WTC11 (cell line): ENCODE results near the gene PPP6R3. TPM values are rescaled to one million over a fixed set of nuclear protein-coding genes. Genes with fewer than 3 reads are reported as not detected.

Experiments used
- ATAC-seq: fragments of 200-7000 bp; cut with Tn5 transposase; 2 replicates; pipeline ENCODE4 v1.10.0; 2021; ENCODE audit warnings: mild to moderate bottlenecking, moderate library complexity
- CTCF ChIA-PET: fragments of 300-600 bp; sonication (Branson Sonifier 250); formaldehyde crosslinking; loops from one replicate; lab custom pipeline; 2021; ENCODE audit warnings: antibody characterized with exemption; lab: Charles Lee
- POLR2A ChIA-PET: fragments of 350-600 bp; sonication (Branson Sonifier 250); formaldehyde crosslinking; loops from one replicate; lab custom pipeline; 2021; ENCODE audit warnings: antibody characterized with exemption; lab: Charles Lee
- DNase-seq: peaks from one replicate; pipeline ENCODE4 v3.0.0; 2021; ENCODE audit warnings: low spot score
- H3K27ac Mint-ChIP-seq: 2 replicates; pipeline ENCODE4 v1.8.0; 2021; ENCODE audit warnings: mixed read lengths
- H3K27me3 Mint-ChIP-seq: 2 replicates; pipeline ENCODE4 v1.8.0; 2021; ENCODE audit warnings: low read depth, mild to moderate bottlenecking, moderate library complexity, mixed read lengths
- H3K36me3 Mint-ChIP-seq: 2 replicates; pipeline ENCODE4 v1.8.0; 2021; ENCODE audit warnings: mixed read lengths
- H3K4me1 Mint-ChIP-seq: 2 replicates; pipeline ENCODE4 v1.8.0; 2022; ENCODE audit warnings: mixed read lengths
- H3K4me3 Mint-ChIP-seq: 2 replicates; pipeline ENCODE4 v1.8.0; 2021; ENCODE audit warnings: mild to moderate bottlenecking, moderate library complexity, mixed read lengths
- H3K9me3 Mint-ChIP-seq: 2 replicates; pipeline ENCODE4 v1.8.0; 2021; ENCODE audit warnings: mixed read lengths
- ATF1 ChIP-seq: sonication (generic); formaldehyde crosslinking; IDR thresholded peaks from 2 replicates; pipeline ENCODE4 v1.8.1; 2023; ENCODE audit warnings: mild to moderate bottlenecking, moderate library complexity, missing genetic modification reagents
- ATF2 ChIP-seq: sonication (generic); formaldehyde crosslinking; IDR thresholded peaks from 2 replicates; pipeline ENCODE4 v1.8.1; 2022; ENCODE audit warnings: low read depth, missing genetic modification reagents, borderline replicate concordance
- CREM ChIP-seq: sonication (generic); formaldehyde crosslinking; IDR thresholded peaks from 2 replicates; pipeline ENCODE4 v1.8.1; 2022; ENCODE audit warnings: mild to moderate bottlenecking, missing genetic modification reagents, moderate library complexity
- EMX1 ChIP-seq: fragments of 250-450 bp; sonication (Bioruptor Pico); IDR thresholded peaks from 2 replicates; pipeline ENCODE4 v1.8.0; 2021; ENCODE audit warnings: mild to moderate bottlenecking
- ETV6 ChIP-seq: sonication (generic); formaldehyde crosslinking; IDR thresholded peaks from 2 replicates; pipeline ENCODE4 v1.8.1; 2022; ENCODE audit warnings: mild to moderate bottlenecking, missing genetic modification reagents
- FOXJ3 ChIP-seq: sonication (generic); formaldehyde crosslinking; IDR thresholded peaks from 2 replicates; pipeline ENCODE4 v1.9.0; 2021; ENCODE audit warnings: missing genetic modification reagents, mild to moderate bottlenecking, borderline replicate concordance
- JUN ChIP-seq: sonication (generic); formaldehyde crosslinking; IDR thresholded peaks from 2 replicates; pipeline ENCODE4 v1.8.0; 2023; ENCODE audit warnings: mild to moderate bottlenecking, missing genetic modification reagents
- KAT7 ChIP-seq: sonication (generic); formaldehyde crosslinking; IDR thresholded peaks from 2 replicates; pipeline ENCODE4 v1.8.1; 2023; ENCODE audit warnings: missing genetic modification reagents, mild to moderate bottlenecking, borderline replicate concordance
- MLX ChIP-seq: sonication (generic); formaldehyde crosslinking; IDR thresholded peaks from 2 replicates; pipeline ENCODE4 v1.8.1; 2023; ENCODE audit warnings: mild to moderate bottlenecking, missing genetic modification reagents, moderate library complexity
- MXD4 ChIP-seq: fragments of 250-450 bp; sonication (Bioruptor Pico); IDR thresholded peaks from 2 replicates; pipeline ENCODE4 v1.8.0; 2021; ENCODE audit warnings: mild to moderate bottlenecking, moderate library complexity, borderline replicate concordance
- NFYB ChIP-seq: sonication (generic); formaldehyde crosslinking; conservative IDR thresholded peaks from 2 replicates; pipeline ENCODE4 v1.8.0; 2022; ENCODE audit warnings: low read depth, missing genetic modification reagents
- NR2C2 ChIP-seq: sonication (generic); formaldehyde crosslinking; IDR thresholded peaks from 2 replicates; pipeline ENCODE4 v1.8.0; 2022; ENCODE audit warnings: mild to moderate bottlenecking, missing genetic modification reagents
- USF1 ChIP-seq: sonication (generic); formaldehyde crosslinking; IDR thresholded peaks from 2 replicates; pipeline ENCODE4 v1.8.0; 2022; ENCODE audit warnings: mild to moderate bottlenecking, missing genetic modification reagents
- ZBTB43 ChIP-seq: sonication (generic); formaldehyde crosslinking; IDR thresholded peaks from 2 replicates; pipeline ENCODE4 v1.8.1; 2023; ENCODE audit warnings: mild to moderate bottlenecking, missing genetic modification reagents
- ZNF219 ChIP-seq: sonication (generic); formaldehyde crosslinking; IDR thresholded peaks from 2 replicates; pipeline ENCODE4 v1.8.0; 2023; ENCODE audit warnings: missing genetic modification reagents, mild to moderate bottlenecking, borderline replicate concordance
- ZNF263 ChIP-seq: sonication (generic); formaldehyde crosslinking; IDR thresholded peaks from 2 replicates; pipeline ENCODE4 v1.8.1; 2022; ENCODE audit warnings: low read depth, mild to moderate bottlenecking, moderate library complexity, missing genetic modification reagents
- ZNF425 ChIP-seq: fragments of 250-450 bp; sonication (Bioruptor Pico); conservative IDR thresholded peaks from 2 replicates; pipeline ENCODE4 v1.9.0; 2021; ENCODE audit warnings: mild to moderate bottlenecking
- ZNF532 ChIP-seq: fragments of 250-450 bp; sonication (Bioruptor Pico); IDR thresholded peaks from 2 replicates; pipeline ENCODE4 v1.9.0; 2021; ENCODE audit warnings: mild to moderate bottlenecking, borderline replicate concordance
- ZNF671 ChIP-seq: fragments of 250-450 bp; sonication (Bioruptor Pico); IDR thresholded peaks from 2 replicates; pipeline ENCODE4 v1.8.0; 2021; ENCODE audit warnings: mild to moderate bottlenecking
- total RNA-seq: library from RNA; stranded (reverse); gene quantifications from 3 replicates; pipeline ENCODE4 v1.2.3, GENCODE V29; 2021

The PPP6R3 gene
- total RNA-seq, 1 experiment from 2014 or later, result 138 TPM

GRCh38 chr11:68425866-68426380, 34.6 kb upstream of the PPP6R3 start:
- DNase-seq (no peak), ATAC-seq (no peak)
- no peak overlapping the region for H3K27ac Mint-ChIP-seq
- H3K27me3 Mint-ChIP-seq, result no peaks in the 10 kb centered on the region
- H3K36me3 Mint-ChIP-seq, result peaks cover 50% of the 10 kb centered on the region
- peaks cover 22% of the 10 kb centered on the region for H3K9me3 Mint-ChIP-seq
- no peak for TF ChIP-seq FOXJ3 (CRISPR knock-in tag)
- no peak for TF ChIP-seq CREM (CRISPR knock-in tag)
- no peak for TF ChIP-seq ATF2 (CRISPR knock-in tag)
- TF ChIP-seq MLX (CRISPR knock-in tag), result no peak
- TF ChIP-seq ZNF219 (CRISPR knock-in tag), result no peak
- TF ChIP-seq ZBTB43 (CRISPR knock-in tag), result no peak
- TF ChIP-seq ETV6, result no peak
- no peak for TF ChIP-seq KAT7 (CRISPR knock-in tag)
- TF ChIP-seq ZNF532 (CRISPR knock-in tag), result no peak
- no peak for TF ChIP-seq JUN (CRISPR knock-in tag)
- no peak for TF ChIP-seq NFYB (CRISPR knock-in tag)
- TF ChIP-seq USF1, result no peak
- TF ChIP-seq ZNF671 (CRISPR knock-in tag), result no peak
- TF ChIP-seq EMX1 (CRISPR knock-in tag), result no peak
- no peak for TF ChIP-seq NR2C2
- no peak for TF ChIP-seq ZNF425 (CRISPR knock-in tag)
- no peak for TF ChIP-seq ZNF263 (CRISPR knock-in tag)
- no peak for TF ChIP-seq MXD4 (CRISPR knock-in tag)
- TF ChIP-seq ATF1 (CRISPR knock-in tag), result no peak
- no peak overlapping the region for H3K4me3 Mint-ChIP-seq
- CTCF ChIA-PET, result interaction anchor here (0.7 to 0.8 kb wide), 2 partner anchors 14 to 251 kb away, joined by 3 read pairs; no protein-coding TSS in a partner anchor
- H3K4me1 Mint-ChIP-seq, result no peaks in the 10 kb centered on the region
- POLR2A ChIA-PET, result no interaction called here
